Aorta (tissue), 5 donors: Measurements from ENCODE around the gene JARID2. TPM values are rescaled to one million over a fixed set of nuclear protein-coding genes. Genes with fewer than 3 reads are reported as not detected.

Source experiments
- ATAC-seq: fragments of 200-7000 bp; cut with Tn5 transposase; one replicate; pipeline ENCODE4 v1.9.1; 2022; ENCODE audit warnings: moderate library complexity; ENCODE audit not compliant: low FRiP score
- DNase-seq, 2 donors: peaks; one replicate each; pipeline ENCODE4 v3.0.0-alpha.2; 2020
- H3K27ac ChIP-seq, 2 donors: one replicate each; pipeline ENCODE4 v1.5.1; 2013; ENCODE audit warnings: low read length in 2 of 2, mild to moderate bottlenecking in 2 of 2, moderate library complexity in 2 of 2, control low read depth in 1 of 2, inconsistent platforms in 1 of 2, low read depth in 1 of 2
- H3K27me3 ChIP-seq, 2 donors: one replicate each; pipeline ENCODE4 v1.6.1; 2013; ENCODE audit warnings: control low read depth in 1 of 2, low read length in 1 of 2, mild to moderate bottlenecking in 1 of 2, moderate library complexity in 1 of 2; ENCODE audit not compliant: insufficient read depth in 2 of 2, control insufficient read depth in 1 of 2
- H3K36me3 ChIP-seq, 2 donors: one replicate each; pipeline ENCODE4 v1.6.1; 2013; ENCODE audit warnings: control low read depth in 1 of 2, low read length in 1 of 2, mild to moderate bottlenecking in 1 of 2; ENCODE audit not compliant: insufficient read depth in 2 of 2, control insufficient read depth in 1 of 2
- H3K4me1 ChIP-seq, 2 donors: one replicate each; pipeline ENCODE4 v1.6.1; 2013; ENCODE audit warnings: low read length in 2 of 2, control low read depth in 1 of 2, mild to moderate bottlenecking in 1 of 2, moderate library complexity in 1 of 2; ENCODE audit not compliant: insufficient read depth in 2 of 2, control insufficient read depth in 1 of 2
- H3K4me3 ChIP-seq, 2 donors: one replicate each; pipeline ENCODE4 v1.5.1; 2013; ENCODE audit warnings: low read length in 2 of 2, control low read depth in 1 of 2, mild to moderate bottlenecking in 1 of 2
- H3K9me3 ChIP-seq: one replicate; pipeline ENCODE4 v1.6.1; 2013; ENCODE audit warnings: mild to moderate bottlenecking, low read length; ENCODE audit not compliant: control insufficient read depth
- WGBS, 2 donors: extraction: QIAGEN DNeasy Blood & Tissue Kit; methylation state at CpG; one replicate each; pipeline ENCODE4 v1.1.7; 2013; 5-methylcytosine and 5-hydroxymethylcytosine counted together
- intact Hi-C, 2 donors: fragments of 100-400 bp; cut with DNase I; formaldehyde crosslinking; loops; one replicate each; pipeline versions ENCODE4 v1.14.2 to v1.15.0; 2022
- polyA plus RNA-seq, 2 donors: library from polyadenylated mRNA; stranded (reverse); fragments of 200-250 nt; gene quantifications; one replicate each; pipeline ENCODE4 v1.2.3, GENCODE V29; 2013
- total RNA-seq, 2 donors: library from RNA; stranded (reverse); fragmentation: NEBNext Ultra II Directional; extraction: Animal tissue kit (Norgen Biotek cat#: 25700); gene quantifications; one replicate each; pipeline ENCODE4 v1.2.1, GENCODE V29; 2021
- donor health status: healthy with polysubstance abuse.
- donor health status: Bipolar disorder and iron deficiency.
- donor health status: DM: no; HTN: no; CAD: no.
- donor health status: DM: no; HTN: no; CAD: no.
- donor health status: DM: yes; HTN: yes; CAD: no.

Gene JARID2
- total and polyA plus RNA-seq, 4 donors: 0.88 to 13.0 (median 7.1) TPM

DNA sequence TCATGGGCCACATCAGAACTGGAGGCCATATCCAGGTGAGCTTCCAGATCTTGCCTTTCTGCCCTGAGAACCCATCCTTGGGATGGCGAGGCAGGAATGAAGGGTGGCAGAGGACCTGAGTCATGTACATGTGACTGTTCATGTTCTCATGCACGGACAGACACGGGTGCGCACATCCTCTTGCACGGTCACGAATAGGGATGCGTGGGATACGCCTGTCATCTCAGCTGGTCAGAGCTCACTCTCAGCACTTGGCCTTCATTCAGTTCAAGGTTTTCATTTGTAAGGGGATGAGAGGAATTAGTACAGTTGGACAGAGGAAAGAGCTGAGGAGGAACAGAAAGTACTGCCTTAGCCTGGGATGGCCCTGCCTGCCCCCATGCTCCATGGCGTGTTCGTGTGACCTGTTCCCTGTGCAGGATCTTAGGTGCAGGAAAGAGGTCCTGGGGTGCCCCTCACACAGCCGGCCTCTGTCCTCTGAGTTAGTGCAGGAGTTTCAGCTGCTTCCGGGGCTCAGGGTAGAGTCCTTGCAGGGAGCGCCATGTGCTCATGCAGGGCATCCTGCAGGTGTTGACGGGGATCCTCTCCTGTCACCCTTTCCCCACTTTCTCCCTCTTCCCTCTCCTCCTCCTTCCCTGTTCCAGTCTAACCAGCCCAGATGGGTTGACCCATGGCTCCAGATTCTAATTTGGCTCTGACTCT, 243.5 kb downstream of the JARID2 start:
- 88 to 91% methylated on average over 14 of the region's 14 CpGs for WGBS, 2 donors
- intact Hi-C loops: no loop called here
- DNase-seq (no peak), ATAC-seq (no peak)
- no peak overlapping the region for H3K27ac ChIP-seq
- no peaks in the 10 kb centered on the region for H3K27me3 ChIP-seq
- H3K9me3 ChIP-seq: no peaks in the 10 kb centered on the region
- no peak overlapping the region for H3K4me3 ChIP-seq
- H3K4me1 ChIP-seq: no peaks in the 10 kb centered on the region
- peaks cover 0 to 3% of the 10 kb centered on the region in 2 donors for H3K36me3 ChIP-seq

GRCh38 chr6:15490242-15491100, 244.6 kb downstream of the JARID2 start:
- DNase-seq (no peak), ATAC-seq (no peak)
- Histone ChIP-seq H3K27ac (no peak overlapping the region), H3K36me3 (peaks cover 0 to 3% of the 10 kb centered on the region in 2 donors), H3K27me3 (no peaks in the 10 kb centered on the region), H3K4me1 (no peaks in the 10 kb centered on the region), H3K9me3 (no peaks in the 10 kb centered on the region), H3K4me3 (no peak overlapping the region)
- intact Hi-C loops: loop anchor here in 1 of 2 donors (2.0 kb wide), 1 partner anchor 1280 kb away; no protein-coding TSS in a partner anchor
- WGBS, 2 donors: 91 to 92% methylated on average over 11 of the region's 11 CpGs

GRCh38 chr6:15491255-15491985, 245.6 kb downstream of the JARID2 start:
- Histone ChIP-seq H3K4me1 (no peaks in the 10 kb centered on the region), H3K4me3 (no peak overlapping the region), H3K27me3 (no peaks in the 10 kb centered on the region), H3K36me3 (peaks cover 0 to 3% of the 10 kb centered on the region in 2 donors), H3K9me3 (no peaks in the 10 kb centered on the region), H3K27ac (no peak overlapping the region)
- peak in 1 of 2 donors; percentile 82 for DNase-seq
- 7% methylated on average over 9 of the region's 9 CpGs for WGBS, 2 donors
- ATAC-seq: peak; percentile 85
- intact Hi-C loops: loop anchor here in 1 of 2 donors (2.0 kb wide), 1 partner anchor 1281 kb away; no protein-coding TSS in a partner anchor

- H3K27ac ChIP-seq: no peak overlapping the region
- no peaks in the 10 kb centered on the region for H3K9me3 ChIP-seq
- H3K36me3 ChIP-seq: peaks cover 0 to 3% of the 10 kb centered on the region in 2 donors
- H3K4me3 ChIP-seq: no peak overlapping the region
- no peaks in the 10 kb centered on the region for H3K27me3 ChIP-seq
- H3K4me1 ChIP-seq: no peaks in the 10 kb centered on the region
- ATAC-seq: no peak
- WGBS, 2 donors: 66 to 69% methylated on average over 5 of the region's 5 CpGs
- no peak for DNase-seq
- intact Hi-C loops: loop anchor here in 1 of 2 donors (2.0 kb wide), 1 partner anchor 1281 kb away; no protein-coding TSS in a partner anchor
Observed at GRCh38 chr6:15491986-15492269, 246.1 kb downstream of the JARID2 start.

GRCh38 chr6:15493437-15494168, 247.7 kb downstream of the JARID2 start:
- no peaks in the 10 kb centered on the region for H3K27me3 ChIP-seq
- H3K9me3 ChIP-seq: no peaks in the 10 kb centered on the region
- ATAC-seq (no peak), DNase-seq (no peak)
- intact Hi-C loops: no loop called here
- no peak overlapping the region for H3K27ac ChIP-seq
- no peaks in the 10 kb centered on the region for H3K36me3 ChIP-seq
- no peaks in the 10 kb centered on the region for H3K4me1 ChIP-seq
- no peak overlapping the region for H3K4me3 ChIP-seq
- 87 to 89% methylated on average over 9 of the region's 9 CpGs for WGBS, 2 donors

GRCh38 chr6:15495375-15495901, 249.6 kb downstream of the JARID2 start:
- Histone ChIP-seq H3K36me3 (no peaks in the 10 kb centered on the region), H3K4me1 (no peaks in the 10 kb centered on the region), H3K9me3 (no peaks in the 10 kb centered on the region), H3K27ac (no peak overlapping the region), H3K27me3 (no peaks in the 10 kb centered on the region), H3K4me3 (no peak overlapping the region)
- DNase-seq: no peak
- intact Hi-C loops: no loop called here
- no peak for ATAC-seq
- WGBS, 2 donors: 72 to 77% methylated on average over 10 of the region's 10 CpGs

- H3K27me3 ChIP-seq: no peaks in the 10 kb centered on the region
- WGBS, 2 donors: 97 to 98% methylated on average over 59 to 60 of the region's 60 CpGs
- no peak overlapping the region for H3K27ac ChIP-seq
- ATAC-seq (no peak), DNase-seq (no peak)
- H3K4me1 ChIP-seq: no peaks in the 10 kb centered on the region
- H3K9me3 ChIP-seq: no peaks in the 10 kb centered on the region
- no peaks in the 10 kb centered on the region for H3K36me3 ChIP-seq
- no peak overlapping the region for H3K4me3 ChIP-seq
- intact Hi-C loops: no loop called here
Observed at GRCh38 chr6:15496345-15497131, 250.7 kb downstream of the JARID2 start.
